GM19035 (cell line): ENCODE data around the gene MUC21.
"Not testable (repeated sequence)": the region's sequence is repeated elsewhere in the genome, so short reads cannot be mapped to it uniquely, and the experiment has no call there.

Experiments
- ATAC-seq: cut with Tn5 transposase; IDR thresholded peaks from one replicate; pipeline ENCODE4 v1.9.1; 2021; ENCODE audit not compliant: unreplicated experiment

Gene MUC21

DNA sequence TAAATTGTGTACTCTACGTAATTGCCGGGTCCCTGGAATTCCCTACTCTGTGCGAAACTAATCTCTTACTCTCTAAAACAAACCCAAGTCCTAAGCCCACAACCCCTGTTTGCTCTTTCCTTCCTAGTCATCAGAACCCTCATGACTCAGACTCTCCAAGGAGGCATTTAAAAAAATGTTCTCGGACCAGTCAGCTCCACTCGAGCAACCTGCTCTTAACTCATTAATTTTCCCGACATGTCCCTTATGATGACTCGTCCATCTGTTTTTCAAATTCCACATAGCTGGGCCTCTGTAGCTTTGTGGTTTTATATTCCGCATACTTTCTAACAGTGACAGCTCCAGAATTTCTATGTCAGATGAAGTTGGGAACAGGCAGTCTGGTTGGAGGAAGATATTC is 24.2 kb downstream of the MUC21 start:
- ATAC-seq: no peak

DNA sequence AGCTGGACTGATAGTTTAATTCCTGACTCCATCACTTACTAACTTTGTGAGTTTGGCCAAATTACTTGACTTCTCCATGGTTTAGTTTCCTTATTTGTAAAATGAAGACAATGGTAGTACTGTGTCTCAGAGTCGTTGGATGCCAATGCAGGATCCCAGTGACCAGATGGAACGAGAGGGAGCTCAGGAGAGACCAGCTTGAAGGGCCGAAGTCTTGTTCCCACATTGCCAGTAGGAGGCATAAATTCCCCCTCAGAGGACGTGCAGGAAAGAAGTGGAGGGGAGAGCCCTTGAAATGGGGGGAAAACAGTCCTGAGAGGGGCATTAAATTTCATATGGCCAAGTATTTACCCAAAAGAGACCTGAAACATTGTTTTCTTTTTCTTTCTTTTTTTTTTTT is 24.6 kb downstream of the MUC21 start:
- ATAC-seq: no peak

DNA sequence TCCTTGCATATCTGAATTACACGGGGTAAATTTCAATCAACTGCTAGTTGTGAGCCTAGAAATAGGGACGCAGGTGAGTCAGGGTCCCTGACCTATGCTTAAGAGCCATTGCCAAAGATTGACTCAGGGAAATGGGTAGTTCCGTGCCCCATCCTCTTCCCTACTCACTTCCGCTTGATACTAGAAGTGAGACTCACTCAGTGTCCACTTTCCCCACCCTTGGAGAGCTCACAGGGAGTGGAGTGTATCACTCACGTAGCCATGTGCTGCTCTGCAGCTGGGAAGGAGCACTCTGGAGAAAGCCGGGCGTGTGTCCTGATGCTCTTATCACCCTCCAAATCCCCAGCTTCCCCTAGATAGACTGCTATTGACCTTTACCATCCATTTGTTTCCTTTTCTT is 26.2 kb downstream of the MUC21 start:
- no peak for ATAC-seq

DNA sequence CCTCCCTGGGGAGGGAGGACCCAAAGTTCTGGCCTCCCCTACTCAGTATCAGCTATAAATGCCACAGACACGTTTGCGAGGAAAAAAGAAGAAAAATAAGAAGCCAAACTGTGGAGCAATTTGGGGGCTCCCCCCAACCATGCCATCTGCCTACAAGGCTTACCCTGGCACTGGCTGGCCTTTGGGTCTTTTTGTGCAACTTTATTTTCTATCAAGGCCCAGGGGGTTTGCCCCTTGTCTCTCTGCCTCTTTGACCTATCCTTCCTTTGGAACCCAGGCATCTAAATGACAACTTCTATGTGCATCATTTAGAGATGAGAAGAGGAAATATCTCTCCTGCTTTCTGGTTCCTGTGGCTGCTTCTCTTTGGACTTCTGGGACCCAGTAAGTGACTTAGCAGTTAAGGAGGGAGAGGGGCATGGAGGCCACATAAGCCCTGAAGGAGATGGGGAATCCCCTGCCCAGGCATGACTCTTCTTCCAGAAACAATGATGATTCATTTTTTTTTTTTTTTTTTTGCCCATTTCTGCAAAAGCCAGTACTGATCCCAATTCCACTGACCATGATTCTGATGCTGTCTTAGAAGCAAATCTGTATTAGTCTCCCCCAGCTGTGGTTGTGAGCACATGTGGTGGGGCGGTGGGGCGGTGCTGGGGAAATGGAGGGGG is 27.0 kb downstream of the MUC21 start, which contains the start of gene MUC22:
TSS of gene MUC22 (plus strand) at position 82 of the 668 bp plus-strand sequence. CDS start at position 315, 233 bp downstream.
- ATAC-seq: no peak

DNA sequence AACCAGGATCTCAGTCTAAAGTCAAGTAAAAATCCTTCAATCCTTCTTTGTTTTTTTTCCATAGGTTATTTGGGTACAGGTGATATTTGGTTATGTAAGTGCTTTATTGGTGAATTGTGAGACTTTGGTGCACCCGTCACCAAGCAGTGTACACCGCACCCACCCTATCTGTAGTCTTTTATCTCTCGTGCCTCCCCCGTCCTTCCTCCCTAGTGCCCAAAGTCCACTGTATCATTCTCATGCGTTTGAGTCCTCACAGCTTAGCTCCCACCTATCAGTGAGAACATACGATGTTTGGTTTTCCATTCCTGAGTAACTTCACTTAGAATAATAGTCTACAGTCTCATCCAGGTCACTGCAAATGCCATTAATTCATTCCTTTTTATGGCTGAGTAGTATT is 27.6 kb downstream of the MUC21 start:
- no peak for ATAC-seq

DNA sequence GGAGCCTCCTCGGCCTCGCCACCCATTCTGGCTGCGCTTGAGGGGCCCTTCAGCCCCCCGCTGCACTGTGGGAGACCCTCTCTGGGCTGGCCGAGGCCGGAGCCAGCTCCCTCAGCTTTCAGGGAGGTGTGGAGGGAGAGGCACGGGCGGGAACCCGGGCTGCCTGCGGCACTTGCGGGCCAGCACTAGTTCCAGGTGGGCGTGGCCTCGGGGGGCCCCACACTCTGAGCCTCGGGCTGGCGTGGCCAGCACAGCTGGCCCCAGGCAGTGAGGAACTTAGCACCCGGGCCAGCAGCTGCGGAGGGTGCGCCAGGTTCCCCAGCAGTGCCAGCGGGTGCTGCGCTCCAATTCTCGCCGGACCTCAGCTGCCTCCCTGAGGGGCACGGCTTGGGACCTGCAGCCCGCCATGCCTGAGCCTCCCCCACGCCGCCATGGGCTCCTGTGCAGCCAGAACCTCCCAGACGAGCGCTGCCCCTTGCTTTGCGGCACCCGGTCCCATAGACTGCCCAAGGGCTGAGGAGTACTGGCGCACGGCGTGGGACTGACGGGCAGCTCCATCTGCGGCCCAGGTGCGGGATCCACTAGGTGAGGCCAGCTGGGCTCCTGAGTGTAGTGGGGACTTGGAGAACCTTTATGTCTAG is 33.3 kb downstream of the MUC21 start:
- no peak for ATAC-seq

DNA sequence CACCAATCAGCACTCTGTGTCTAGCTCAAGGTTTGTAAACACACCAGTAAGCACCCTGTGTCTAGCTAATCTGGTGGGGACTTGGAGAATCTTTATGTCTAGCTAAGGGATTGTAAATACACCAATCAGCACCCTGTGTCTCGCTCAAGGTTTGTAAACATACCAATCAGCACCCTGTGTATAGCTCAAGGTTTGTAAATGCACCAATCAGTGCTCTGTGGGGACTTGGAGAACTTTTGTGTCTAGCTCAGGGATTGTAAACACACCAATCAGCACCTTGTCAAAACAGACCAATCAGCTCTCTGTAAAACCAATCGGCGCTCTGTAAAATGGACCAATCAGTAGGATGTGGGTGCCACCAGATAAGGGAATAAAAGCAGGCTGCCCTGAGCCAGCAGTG is 33.9 kb downstream of the MUC21 start:
- ATAC-seq: not testable (repeated sequence)

DNA sequence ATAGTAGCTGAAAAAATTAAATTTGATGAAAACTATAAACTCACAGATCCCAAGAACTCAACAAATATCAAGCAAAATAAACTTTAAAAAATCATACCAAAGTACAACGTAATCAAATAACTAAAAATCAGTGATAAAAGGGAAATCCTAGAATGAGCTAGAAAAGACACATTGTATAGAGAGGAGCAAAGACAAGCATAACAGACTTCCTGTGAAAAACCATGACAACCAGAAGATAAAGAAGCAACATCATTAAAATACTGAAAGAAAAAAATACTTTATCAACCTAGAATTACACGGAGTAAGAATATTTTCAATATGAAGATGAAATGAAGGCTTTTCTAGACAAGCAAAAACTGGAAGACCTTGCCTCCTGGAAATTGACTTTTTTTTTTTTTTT is 36.5 kb downstream of the MUC21 start:
- ATAC-seq: no peak

DNA sequence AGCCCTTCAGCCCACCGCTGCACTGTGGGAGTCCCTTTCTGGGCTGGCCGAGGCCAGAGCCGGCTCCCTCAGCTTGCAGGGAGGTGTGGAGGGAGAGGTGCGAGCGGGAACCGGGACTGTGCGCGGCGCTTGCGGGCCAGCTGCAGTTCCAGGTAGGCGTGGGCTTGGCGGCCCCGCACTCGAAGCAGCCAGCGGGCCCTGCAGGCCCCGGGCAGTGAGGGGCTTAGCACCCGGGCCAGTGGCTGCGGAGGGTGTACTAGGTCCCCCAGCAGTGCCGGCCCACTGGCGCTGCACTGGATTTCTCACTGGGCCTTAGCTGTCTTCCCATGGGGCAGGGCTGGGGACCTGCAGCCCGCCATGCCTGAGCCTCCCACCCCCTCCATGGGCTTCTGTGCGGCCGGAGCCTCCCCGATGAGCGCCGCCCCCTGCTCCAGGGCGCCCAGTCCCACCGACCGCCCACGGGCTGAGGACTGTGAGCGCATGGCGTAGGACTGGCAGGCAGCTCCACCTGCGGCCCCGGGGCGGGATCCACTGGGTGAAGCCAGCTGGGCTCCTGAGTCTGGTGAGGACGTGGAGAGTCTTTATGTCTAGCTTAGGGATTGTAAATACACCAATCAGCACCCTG is 37.2 kb downstream of the MUC21 start:
- not testable (repeated sequence) for ATAC-seq

DNA sequence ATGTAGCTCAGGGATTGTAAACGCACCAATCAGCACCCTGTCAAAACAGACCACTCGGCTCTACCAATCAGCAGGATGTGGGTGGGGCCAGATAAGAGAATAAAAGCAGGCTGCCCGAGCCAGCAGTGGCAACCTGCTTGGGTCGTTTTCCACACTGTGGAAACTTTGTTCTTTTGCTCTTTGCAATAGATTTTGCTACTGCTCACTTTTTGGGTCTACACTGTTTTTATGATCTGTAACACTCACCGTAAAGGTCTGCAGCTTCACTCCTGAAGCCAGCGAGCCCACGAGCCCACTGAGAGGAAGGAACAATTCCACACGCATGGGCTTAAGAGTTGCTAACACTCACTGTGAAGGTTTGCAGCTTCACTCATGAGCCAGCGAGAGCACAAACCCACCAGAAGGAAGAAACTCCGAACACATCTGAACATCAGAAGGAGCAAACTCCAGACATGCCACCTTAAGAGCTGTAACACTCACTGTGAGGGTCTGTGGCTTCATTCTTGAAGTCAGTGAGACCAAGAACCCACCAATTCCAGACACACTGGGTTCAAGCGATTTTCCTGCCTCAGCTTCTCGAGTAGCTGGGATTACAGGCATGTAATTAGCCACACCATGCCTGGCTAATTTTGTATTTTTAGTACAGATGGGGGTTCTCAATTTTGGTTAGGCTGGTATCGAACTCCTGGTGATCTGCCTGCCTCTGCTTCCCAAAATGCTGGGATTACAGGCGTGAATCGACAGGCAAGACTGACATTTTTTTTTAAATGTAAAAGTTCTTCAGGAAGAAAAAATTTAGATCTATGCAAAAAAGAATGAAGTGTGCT is 38.4 kb downstream of the MUC21 start:
- ATAC-seq: not testable (repeated sequence)

DNA sequence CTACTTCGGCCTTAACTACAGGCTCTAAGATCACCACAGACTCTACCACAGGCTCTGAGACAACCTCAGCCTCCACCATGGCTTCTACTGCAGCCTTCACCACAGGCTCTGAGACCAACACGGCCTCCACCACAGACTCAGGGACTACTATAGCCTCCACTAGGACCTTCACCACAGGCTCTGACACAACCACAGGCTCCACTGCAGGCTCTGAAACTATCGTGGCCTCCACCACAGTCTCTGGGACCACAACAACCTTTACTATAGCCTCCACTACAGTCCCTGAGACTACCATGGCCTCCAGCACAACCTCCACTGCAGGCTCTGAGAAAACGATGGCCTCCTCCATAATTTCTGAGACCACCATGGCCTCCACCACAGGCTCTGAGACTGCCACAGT is 42.1 kb downstream of the MUC21 start:
- ATAC-seq: no peak

DNA sequence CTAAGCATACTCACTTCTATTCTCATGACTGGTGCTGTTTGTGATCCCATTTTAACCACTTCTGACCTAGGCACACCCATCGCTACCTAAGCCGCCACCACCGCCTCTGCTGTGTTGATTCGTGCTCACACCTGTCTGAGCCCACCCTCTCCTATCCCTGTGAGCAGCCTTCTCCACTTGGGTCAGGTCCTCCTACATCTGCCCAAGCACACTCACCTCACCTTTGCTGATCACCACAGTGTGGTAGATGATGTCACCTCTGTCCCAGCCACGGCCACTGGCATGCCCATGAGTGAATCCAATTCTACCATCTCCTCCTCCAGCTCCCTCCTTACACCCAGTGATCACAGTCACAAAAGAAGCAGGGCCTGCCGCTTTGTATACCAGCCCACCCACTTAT is 47.6 kb downstream of the MUC21 start:
- ATAC-seq: no peak

DNA sequence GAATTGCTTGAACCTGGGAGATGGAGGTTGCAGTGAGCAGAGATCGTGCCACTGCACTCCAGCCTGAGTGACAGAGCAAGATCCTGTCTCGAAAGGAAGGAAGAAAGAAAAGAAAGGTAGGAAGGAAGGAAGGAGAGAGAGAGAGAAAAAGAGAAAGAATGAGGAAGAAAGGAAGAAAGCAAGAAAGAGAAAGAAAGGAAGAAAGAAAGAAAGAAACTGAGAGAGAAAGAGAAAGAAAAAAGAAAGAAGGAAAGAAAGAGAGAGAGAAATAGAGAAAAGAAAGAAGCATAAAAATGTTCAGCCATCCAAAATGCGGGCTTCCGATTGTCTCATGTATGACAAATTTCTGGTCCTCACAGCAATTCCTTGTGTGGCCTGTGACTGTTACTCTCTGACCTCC is 49.6 kb downstream of the MUC21 start:
- ATAC-seq: no peak

DNA sequence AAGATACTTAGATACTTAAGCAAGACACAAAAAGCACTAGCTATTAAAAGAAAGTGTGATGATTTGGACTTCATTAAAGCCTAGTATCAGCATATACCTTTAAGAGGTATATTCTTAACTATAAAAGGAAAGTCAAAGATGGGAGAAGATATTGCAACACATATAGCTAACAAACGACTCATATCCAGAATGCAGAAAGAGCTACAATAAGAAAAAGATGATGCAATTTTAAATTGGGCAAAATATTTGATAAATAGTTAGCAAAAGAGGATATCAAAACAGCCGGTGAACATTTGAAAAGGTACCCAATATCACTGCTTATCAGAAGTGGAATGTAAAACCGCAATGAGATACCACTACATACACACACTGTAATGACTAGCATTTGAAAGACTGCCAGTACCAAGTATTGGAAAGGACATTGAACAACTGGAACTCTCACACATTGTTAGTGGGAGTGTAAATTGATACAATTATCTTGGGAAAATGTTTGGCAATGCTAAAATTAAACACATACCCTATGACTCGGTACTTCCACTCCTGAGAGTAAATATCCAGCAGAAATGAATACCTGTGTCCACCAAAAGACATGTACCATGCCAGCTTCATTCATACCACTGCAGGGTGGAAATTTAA is 52.5 kb downstream of the MUC21 start:
- ATAC-seq: no peak

DNA sequence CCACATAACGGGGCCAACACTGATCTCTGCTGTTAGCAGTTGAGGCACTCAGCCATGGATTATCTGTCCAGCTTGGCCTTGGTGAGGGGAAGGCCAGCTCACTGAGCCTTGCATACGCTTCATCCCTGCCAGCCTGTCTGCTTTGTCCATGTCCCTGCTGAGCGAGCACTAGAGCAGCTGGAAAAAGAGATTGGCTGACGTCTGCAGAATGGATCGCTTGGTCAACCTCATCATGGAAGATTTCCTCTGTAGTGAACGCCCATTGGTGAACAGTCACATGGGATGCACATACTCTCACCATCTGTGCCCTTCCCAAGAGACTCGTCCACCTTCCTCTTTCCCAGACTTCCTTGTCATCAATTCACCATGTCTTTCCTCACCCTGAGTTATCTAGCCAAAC is 53.7 kb downstream of the MUC21 start:
- ATAC-seq: no peak

DNA sequence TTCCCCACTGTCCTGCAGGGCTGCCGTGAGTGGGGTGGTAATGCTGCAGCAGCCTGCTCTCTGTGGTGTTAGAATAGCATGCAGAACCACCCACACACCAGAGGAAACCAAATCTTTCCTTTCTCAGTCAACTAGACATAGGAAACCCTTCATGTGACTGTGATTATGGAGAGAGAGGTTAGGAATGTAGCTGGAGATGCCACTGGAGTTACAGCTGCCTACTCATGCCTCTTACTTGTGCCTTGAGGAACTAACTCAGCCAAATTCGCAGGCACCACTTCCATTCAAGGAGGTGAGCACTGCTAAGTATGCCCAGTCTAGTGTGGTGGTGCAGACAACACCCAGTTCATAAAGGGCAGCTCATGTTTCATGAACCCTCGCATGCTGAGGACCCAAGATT is 54.2 kb downstream of the MUC21 start:
- ATAC-seq: no peak

DNA sequence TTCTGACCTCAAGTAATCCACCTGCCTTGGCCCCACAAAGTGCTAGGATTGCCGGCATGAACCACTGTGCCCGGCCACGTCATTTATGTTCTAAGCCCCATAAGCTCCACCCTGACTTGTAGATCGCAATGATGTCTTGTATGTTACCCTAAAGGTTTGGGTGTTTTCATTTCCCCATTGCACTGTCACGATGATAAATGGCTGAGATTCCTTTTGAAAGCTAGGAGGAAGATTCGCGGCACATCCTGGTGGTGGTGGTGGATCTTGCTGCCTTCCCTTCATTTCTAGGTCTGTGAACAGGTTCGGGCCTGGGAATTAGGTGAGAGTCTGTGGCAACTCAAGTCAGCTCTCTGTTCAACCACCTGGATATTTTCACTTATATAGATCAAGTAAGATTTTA is 55.0 kb downstream of the MUC21 start:
- ATAC-seq: no peak
